Natural killer cell treated with Interleukin-12 subunit alpha and Interleukin-12 subunit beta and Interleukin-15 and Interleukin-18, amount 100 ng/mL, for 72 hours (primary cell): ENCODE measurements around the gene EVI5. TPM values are rescaled to one million over a fixed set of nuclear protein-coding genes. Genes with fewer than 3 reads are reported as not detected.
A peak's percentile ranks its signal among the peaks of the same experiment; 100 is the strongest.

Experiments
- ATAC-seq, 2 donors: fragments of 150-1000 bp; cut with Tn5 transposase in 1 of 2; sonication (Bioruptor Pico), chemical (Tn5 transposase) in 1 of 2; 2 replicates each; pipeline ENCODE4 v1.10.0; 2021
- DNase-seq: peaks from one replicate; pipeline ENCODE4 v3.0.0; 2022; ENCODE audit warnings: low spot score
- H3K27ac Mint-ChIP-seq, 2 donors: 1 replicate in 1 of 2; 2 replicates in 1 of 2; pipeline ENCODE4 v1.8.0; 2022; ENCODE audit warnings: mixed read lengths in 2 of 2, mild to moderate bottlenecking in 1 of 2, moderate library complexity in 1 of 2
- H3K27me3 Mint-ChIP-seq, 2 donors: 1 replicate in 1 of 2; 2 replicates in 1 of 2; pipeline ENCODE4 v1.8.0; 2022; ENCODE audit warnings: mixed read lengths in 2 of 2
- H3K36me3 Mint-ChIP-seq: one replicate; pipeline ENCODE4 v1.8.0; 2022; ENCODE audit warnings: mixed read lengths
- H3K4me1 Mint-ChIP-seq, 2 donors: 1 replicate in 1 of 2; 2 replicates in 1 of 2; pipeline ENCODE4 v1.8.0; 2022; ENCODE audit warnings: low read depth in 2 of 2, mixed read lengths in 2 of 2, mild to moderate bottlenecking in 1 of 2
- H3K4me3 Mint-ChIP-seq: one replicate; pipeline ENCODE4 v1.8.0; 2022; ENCODE audit warnings: mixed read lengths
- H3K9me3 Mint-ChIP-seq: 2 replicates; pipeline ENCODE4 v1.8.0; 2022; ENCODE audit warnings: mixed read lengths
- total RNA-seq, 2 donors: library from RNA; stranded (reverse); gene quantifications; one replicate each; pipeline ENCODE4 v1.2.3, GENCODE V29; 2022

Gene EVI5
- total RNA-seq, 2 donors from 2014 or later = 1.2 to 6.1 TPM

- H3K27me3 Mint-ChIP-seq = peaks cover 0 to 3% of the 10 kb centered on the region in 2 donors
- peaks cover 6% of the 10 kb centered on the region for H3K36me3 Mint-ChIP-seq
- no peak for DNase-seq
- no peak for ATAC-seq
- H3K27ac Mint-ChIP-seq = no peak overlapping the region
- no peak overlapping the region for H3K4me3 Mint-ChIP-seq
- no peaks in the 10 kb centered on the region for H3K9me3 Mint-ChIP-seq
- H3K4me1 Mint-ChIP-seq = peaks cover 16 to 17% of the 10 kb centered on the region in 2 donors
Measured at GRCh38 chr1:92511541-92511940, 273.4 kb downstream of the EVI5 start.

GRCh38 chr1:92509619-92510018, 275.3 kb downstream of the EVI5 start:
- H3K4me3 Mint-ChIP-seq = no peak overlapping the region
- no peaks in the 10 kb centered on the region for H3K9me3 Mint-ChIP-seq
- no peak for DNase-seq
- H3K27me3 Mint-ChIP-seq = peaks cover 0 to 3% of the 10 kb centered on the region in 2 donors
- H3K4me1 Mint-ChIP-seq = no peaks in the 10 kb centered on the region
- H3K36me3 Mint-ChIP-seq = no peaks in the 10 kb centered on the region
- no peak for ATAC-seq
- no peak overlapping the region for H3K27ac Mint-ChIP-seq

- Mint-ChIP-seq H3K4me1 (peaks cover 8 to 18% of the 10 kb centered on the region in 2 donors), H3K4me3 (no peak overlapping the region), H3K27me3 (no peaks in the 10 kb centered on the region), H3K9me3 (no peaks in the 10 kb centered on the region), H3K36me3 (no peaks in the 10 kb centered on the region), H3K27ac (peak overlapping the region in 1 of 2 donors; percentile 14)
- DNase-seq (no peak), ATAC-seq (peak in 1 of 2 donors; percentile 59)
Measured at GRCh38 chr1:92505015-92505692, 279.8 kb downstream of the EVI5 start.

GRCh38 chr1:92504291-92505014, 280.5 kb downstream of the EVI5 start:
- H3K9me3 Mint-ChIP-seq = no peaks in the 10 kb centered on the region
- H3K4me1 Mint-ChIP-seq = peaks cover 8 to 18% of the 10 kb centered on the region in 2 donors
- H3K36me3 Mint-ChIP-seq = no peaks in the 10 kb centered on the region
- no peak for DNase-seq
- ATAC-seq = peak; percentile 49 to 52
- no peaks in the 10 kb centered on the region for H3K27me3 Mint-ChIP-seq
- H3K4me3 Mint-ChIP-seq = no peak overlapping the region
- peak overlapping the region in 1 of 2 donors; percentile 14 for H3K27ac Mint-ChIP-seq

GRCh38 chr1:92503926-92504285, 281.0 kb downstream of the EVI5 start:
- Mint-ChIP-seq H3K36me3 (no peaks in the 10 kb centered on the region), H3K4me3 (no peak overlapping the region), H3K27ac (peak overlapping the region in 1 of 2 donors; percentile 14)

GRCh38 chr1:92503043-92503925, 281.6 kb downstream of the EVI5 start:
- Mint-ChIP-seq H3K27ac (peak overlapping the region in 1 of 2 donors; percentile 14), H3K27me3 (no peaks in the 10 kb centered on the region), H3K36me3 (no peaks in the 10 kb centered on the region), H3K4me3 (no peak overlapping the region), H3K4me1 (peaks cover 8 to 18% of the 10 kb centered on the region in 2 donors), H3K9me3 (no peaks in the 10 kb centered on the region)
- DNase-seq (no peak), ATAC-seq (no peak)

More at GRCh38 chr1:92503926-92504285, 281.0 kb downstream of the EVI5 start:
- Mint-ChIP-seq H3K4me1 (peaks cover 8 to 18% of the 10 kb centered on the region in 2 donors), H3K9me3 (no peaks in the 10 kb centered on the region), H3K27me3 (no peaks in the 10 kb centered on the region)
- ATAC-seq (no peak), DNase-seq (no peak)

- no peak for DNase-seq
- no peaks in the 10 kb centered on the region for H3K27me3 Mint-ChIP-seq
- peak; percentile 70 to 80 for ATAC-seq
- H3K36me3 Mint-ChIP-seq = no peaks in the 10 kb centered on the region
- H3K9me3 Mint-ChIP-seq = no peaks in the 10 kb centered on the region
- peak overlapping the region; percentile 41 to 57 for H3K27ac Mint-ChIP-seq
- H3K4me3 Mint-ChIP-seq = peak overlapping the region; percentile 4
- peaks cover 8 to 18% of the 10 kb centered on the region in 2 donors for H3K4me1 Mint-ChIP-seq
Measured at GRCh38 chr1:92502247-92502646, 282.7 kb downstream of the EVI5 start.

GRCh38 chr1:92500552-92500951, 284.4 kb downstream of the EVI5 start:
- Mint-ChIP-seq H3K27me3 (no peaks in the 10 kb centered on the region), H3K4me3 (no peak overlapping the region), H3K9me3 (no peaks in the 10 kb centered on the region), H3K27ac (no peak overlapping the region), H3K4me1 (peaks cover 8 to 18% of the 10 kb centered on the region in 2 donors), H3K36me3 (no peaks in the 10 kb centered on the region)
- ATAC-seq = no peak
- no peak for DNase-seq

GRCh38 chr1:92495392-92496063, 289.4 kb downstream of the EVI5 start:
- H3K9me3 Mint-ChIP-seq = no peaks in the 10 kb centered on the region
- H3K27ac Mint-ChIP-seq = no peak overlapping the region
- DNase-seq = no peak
- H3K36me3 Mint-ChIP-seq = no peaks in the 10 kb centered on the region
- H3K4me1 Mint-ChIP-seq = no peaks in the 10 kb centered on the region
- ATAC-seq = no peak
- H3K27me3 Mint-ChIP-seq = no peaks in the 10 kb centered on the region
- no peak overlapping the region for H3K4me3 Mint-ChIP-seq

GRCh38 chr1:92494485-92495141, 290.3 kb downstream of the EVI5 start:
- Mint-ChIP-seq H3K27ac (no peak overlapping the region), H3K4me3 (no peak overlapping the region), H3K9me3 (no peaks in the 10 kb centered on the region), H3K36me3 (no peaks in the 10 kb centered on the region), H3K4me1 (no peaks in the 10 kb centered on the region), H3K27me3 (no peaks in the 10 kb centered on the region)
- DNase-seq (no peak), ATAC-seq (no peak)

GRCh38 chr1:92493139-92493538, 291.8 kb downstream of the EVI5 start:
- Mint-ChIP-seq H3K4me1 (peaks cover 0 to 13% of the 10 kb centered on the region in 2 donors), H3K9me3 (no peaks in the 10 kb centered on the region), H3K4me3 (no peak overlapping the region), H3K27me3 (no peaks in the 10 kb centered on the region), H3K36me3 (no peaks in the 10 kb centered on the region), H3K27ac (no peak overlapping the region)
- DNase-seq = no peak
- no peak for ATAC-seq

GRCh38 chr1:92488832-92489231, 296.1 kb downstream of the EVI5 start:
- ATAC-seq = no peak
- H3K36me3 Mint-ChIP-seq = no peaks in the 10 kb centered on the region
- H3K27ac Mint-ChIP-seq = peak overlapping the region; percentile 40 to 88
- H3K9me3 Mint-ChIP-seq = no peaks in the 10 kb centered on the region
- H3K4me3 Mint-ChIP-seq = peak overlapping the region; percentile 99
- no peak for DNase-seq
- peaks cover 14 to 25% of the 10 kb centered on the region in 2 donors for H3K4me1 Mint-ChIP-seq
- H3K27me3 Mint-ChIP-seq = no peaks in the 10 kb centered on the region

- no peak for DNase-seq
- no peaks in the 10 kb centered on the region for H3K27me3 Mint-ChIP-seq
- H3K36me3 Mint-ChIP-seq = no peaks in the 10 kb centered on the region
- peak overlapping the region; percentile 40 to 88 for H3K27ac Mint-ChIP-seq
- no peak for ATAC-seq
- peak overlapping the region; percentile 99 for H3K4me3 Mint-ChIP-seq
- H3K4me1 Mint-ChIP-seq = peaks cover 16 to 26% of the 10 kb centered on the region in 2 donors
- no peaks in the 10 kb centered on the region for H3K9me3 Mint-ChIP-seq
Measured at GRCh38 chr1:92488416-92488815, 296.5 kb downstream of the EVI5 start.
